ENCODE results near the gene PPP1R13L.

DNA sequence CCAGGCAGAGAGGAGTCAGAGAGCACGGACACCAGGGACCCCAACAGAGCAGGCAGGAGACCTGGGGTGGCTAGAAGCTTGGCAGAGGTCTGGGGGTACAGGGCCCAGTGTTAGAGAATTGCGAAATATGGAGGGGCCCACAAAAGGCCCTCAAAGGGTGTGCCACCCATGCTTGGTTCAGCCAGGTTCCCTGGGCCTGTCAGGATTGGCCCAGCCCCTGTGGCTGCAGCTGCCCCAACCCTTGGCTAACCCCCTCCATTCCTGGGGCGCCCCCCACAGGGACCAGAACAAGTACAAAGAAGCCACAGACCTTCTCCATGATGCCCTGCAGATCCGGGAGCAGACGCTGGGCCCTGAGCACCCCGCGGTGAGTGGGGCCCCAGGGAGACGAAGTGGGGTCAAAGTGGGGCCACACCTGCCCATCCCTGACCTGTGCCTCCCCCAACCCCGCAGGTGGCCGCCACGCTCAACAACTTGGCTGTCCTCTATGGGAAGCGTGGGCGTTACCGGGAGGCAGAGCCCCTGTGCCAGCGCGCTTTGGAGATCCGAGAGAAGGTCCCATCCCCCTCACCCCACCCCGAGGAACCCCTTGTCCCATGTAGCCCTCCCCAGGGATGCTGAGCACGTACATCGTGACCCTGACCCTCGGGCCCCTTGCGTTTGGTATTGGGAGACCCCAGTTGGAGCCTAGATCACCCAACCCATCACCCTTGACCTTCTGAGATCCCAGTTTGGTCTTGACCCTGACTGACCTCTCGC is 56.3 kb downstream of the PPP1R13L start:
- TF ChIP-seq EP300 (IDR thresholded peaks at IDR 0.05), result no peak
- no peak for TF ChIP-seq CTCF (IDR thresholded peaks at IDR 0.05)
- TF ChIP-seq POLR2A (IDR thresholded peaks at IDR 0.05), result no peak
